Left ventricle myocardium inferior (tissue), 1 donor: ENCODE measurements around the gene TMEM141. TPM values are rescaled to one million over a fixed set of nuclear protein-coding genes. Genes with fewer than 3 reads are reported as not detected.

Experiments
- DNase-seq: peaks from one replicate; pipeline ENCODE4 v3.0.0-alpha.2; 2020
- H3K27ac ChIP-seq: fragments of 200-600 bp; replicated peaks from 2 replicates; pipeline ENCODE4 v1.8.0; 2021
- H3K27me3 ChIP-seq: fragments of 200-600 bp; 2 replicates; pipeline ENCODE4 v1.8.0; 2021; ENCODE audit warnings: low read depth
- H3K36me3 ChIP-seq: fragments of 200-600 bp; 2 replicates; pipeline ENCODE4 v1.8.0; 2021
- H3K4me1 ChIP-seq: fragments of 200-600 bp; 2 replicates; pipeline ENCODE4 v1.8.0; 2021
- H3K4me3 ChIP-seq: fragments of 200-600 bp; 2 replicates; pipeline ENCODE4 v1.8.0; 2021; ENCODE audit warnings: mild to moderate bottlenecking, moderate library complexity
- H3K9me3 ChIP-seq: fragments of 200-600 bp; replicated peaks from 2 replicates; pipeline ENCODE4 v1.8.0; 2021
- CTCF ChIP-seq: fragments of 200-600 bp; IDR thresholded peaks from 2 replicates; pipeline ENCODE4 v1.8.0; 2021; ENCODE audit warnings: antibody characterized with exemption, mild to moderate bottlenecking, borderline replicate concordance
- intact Hi-C: fragments of 100-400 bp; cut with micrococcal nuclease; formaldehyde crosslinking; loops from one replicate; pipeline ENCODE4 v1.11.0; 2022
- total RNA-seq: library from RNA; stranded (reverse); fragmentation: NEBNext Ultra II Directional; extraction: Animal tissue kit (Norgen Biotek cat#: 25700); gene quantifications from one replicate; pipeline ENCODE4 v1.2.1, GENCODE V29; 2021
- donor health status: DM: no; HTN: yes; CAD: no; lungs with severe emphysema.

The TMEM141 gene
- total RNA-seq, 1 donor from 2014 or later = 71.4 TPM

GRCh38 chr9:136825295-136826187, 34.4 kb downstream of the TMEM141 start:
- DNase-seq = no peak
- H3K4me1 ChIP-seq = peaks cover 16% of the 10 kb centered on the region
- H3K36me3 ChIP-seq = peaks cover 67% of the 10 kb centered on the region
- intact Hi-C loops = no loop called here
- no peak for TF ChIP-seq CTCF
- no peak overlapping the region for H3K4me3 ChIP-seq
- H3K27me3 ChIP-seq = no peaks in the 10 kb centered on the region
- no peak overlapping the region for H3K27ac ChIP-seq
- H3K9me3 ChIP-seq = no peaks in the 10 kb centered on the region

- no peak for DNase-seq
- no peak overlapping the region for H3K27ac ChIP-seq
- peaks cover 10% of the 10 kb centered on the region for H3K4me1 ChIP-seq
- no peak for TF ChIP-seq CTCF
- peaks cover 73% of the 10 kb centered on the region for H3K36me3 ChIP-seq
- intact Hi-C loops = no loop called here
- no peak overlapping the region for H3K4me3 ChIP-seq
- no peaks in the 10 kb centered on the region for H3K27me3 ChIP-seq
- no peaks in the 10 kb centered on the region for H3K9me3 ChIP-seq
Observed at GRCh38 chr9:136826188-136826541, 35.0 kb downstream of the TMEM141 start.

- no peaks in the 10 kb centered on the region for H3K27me3 ChIP-seq
- peaks cover 2% of the 10 kb centered on the region for H3K4me1 ChIP-seq
- no peak overlapping the region for H3K4me3 ChIP-seq
- DNase-seq = no peak
- no peaks in the 10 kb centered on the region for H3K9me3 ChIP-seq
- peaks cover 81% of the 10 kb centered on the region for H3K36me3 ChIP-seq
- H3K27ac ChIP-seq = no peak overlapping the region
- intact Hi-C loops = no loop called here
- TF ChIP-seq CTCF = no peak
Observed at GRCh38 chr9:136826703-136827582, 35.8 kb downstream of the TMEM141 start.

- no peaks in the 10 kb centered on the region for H3K4me1 ChIP-seq
- H3K36me3 ChIP-seq = peaks cover 89% of the 10 kb centered on the region
- no peak overlapping the region for H3K4me3 ChIP-seq
- H3K27me3 ChIP-seq = no peaks in the 10 kb centered on the region
- no peak for TF ChIP-seq CTCF
- no peak overlapping the region for H3K27ac ChIP-seq
- intact Hi-C loops = no loop called here
- peak; percentile 7 for DNase-seq
- H3K9me3 ChIP-seq = no peaks in the 10 kb centered on the region
Observed at GRCh38 chr9:136827794-136828473, 36.8 kb downstream of the TMEM141 start.

- H3K27ac ChIP-seq = no peak overlapping the region
- intact Hi-C loops = no loop called here
- no peak overlapping the region for H3K4me3 ChIP-seq
- no peaks in the 10 kb centered on the region for H3K9me3 ChIP-seq
- no peak for TF ChIP-seq CTCF
- DNase-seq = peak; percentile 4
- H3K4me1 ChIP-seq = no peaks in the 10 kb centered on the region
- H3K27me3 ChIP-seq = no peaks in the 10 kb centered on the region
- H3K36me3 ChIP-seq = peaks cover 86% of the 10 kb centered on the region
Observed at GRCh38 chr9:136828474-136829140, 37.5 kb downstream of the TMEM141 start.
